Lung microvascular endothelial cell (primary cell): Measurements from ENCODE around the gene PDE4D. TPM values are rescaled to one million over a fixed set of nuclear protein-coding genes. Genes with fewer than 3 reads are reported as not detected.
"Not testable (repeated sequence)": the region's sequence is repeated elsewhere in the genome, so short reads cannot be mapped to it uniquely, and the experiment has no call there.

Experiments
- DNase-seq, 2 donors: peaks; one replicate each; pipeline versions ENCODE4 v3.0.0 to v3.0.0-alpha.2; 2010; ENCODE audit warnings: low read depth in 2 of 2
- total RNA-seq: library from RNA; depleted of rRNA; stranded (reverse); fragments of >200 nt; gene quantifications from 2 replicates; pipeline ENCODE4 v1.2.1, GENCODE V29; 2014

Gene PDE4D
- total RNA-seq, 1 donor from 2014 or later = 23.8 TPM

GRCh38 chr5:59333416-59333815 lies 560.1 kb downstream of the PDE4D start:
- peak in 1 of 2 donors; percentile 44 for DNase-seq

GRCh38 chr5:59332236-59332973 lies 561.1 kb downstream of the PDE4D start:
- DNase-seq = no peak

GRCh38 chr5:59330680-59331079 lies 562.8 kb downstream of the PDE4D start:
- no peak for DNase-seq

DNA sequence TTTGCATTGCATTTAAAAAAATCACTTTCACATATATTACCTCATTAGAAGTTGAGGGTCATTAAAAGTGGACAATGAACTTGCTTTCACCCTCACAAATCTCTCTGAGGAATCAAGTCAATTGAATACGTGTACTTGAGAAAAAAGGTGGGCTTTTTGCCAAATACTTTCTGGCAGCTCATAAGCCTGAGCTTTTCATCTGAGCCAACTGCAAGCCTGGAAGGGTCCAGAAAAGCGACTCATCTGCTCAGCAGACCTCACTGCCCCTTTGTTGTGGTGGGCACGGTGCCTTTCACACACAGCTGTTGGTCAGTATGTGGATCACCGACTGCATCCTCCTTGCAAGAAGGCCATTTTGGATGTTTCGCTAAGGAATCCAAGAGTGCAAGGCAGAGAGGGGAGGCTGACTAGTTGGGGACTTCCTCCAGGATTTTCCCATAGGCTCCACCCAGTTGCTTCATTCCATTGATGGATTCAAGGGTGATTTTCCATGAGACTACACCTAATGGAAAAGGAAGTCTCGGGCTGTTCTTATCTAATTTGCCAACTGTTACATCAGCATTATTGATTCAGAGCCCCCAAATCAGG lies 564.7 kb downstream of the PDE4D start:
- peak in 1 of 2 donors; percentile 78 for DNase-seq

DNA sequence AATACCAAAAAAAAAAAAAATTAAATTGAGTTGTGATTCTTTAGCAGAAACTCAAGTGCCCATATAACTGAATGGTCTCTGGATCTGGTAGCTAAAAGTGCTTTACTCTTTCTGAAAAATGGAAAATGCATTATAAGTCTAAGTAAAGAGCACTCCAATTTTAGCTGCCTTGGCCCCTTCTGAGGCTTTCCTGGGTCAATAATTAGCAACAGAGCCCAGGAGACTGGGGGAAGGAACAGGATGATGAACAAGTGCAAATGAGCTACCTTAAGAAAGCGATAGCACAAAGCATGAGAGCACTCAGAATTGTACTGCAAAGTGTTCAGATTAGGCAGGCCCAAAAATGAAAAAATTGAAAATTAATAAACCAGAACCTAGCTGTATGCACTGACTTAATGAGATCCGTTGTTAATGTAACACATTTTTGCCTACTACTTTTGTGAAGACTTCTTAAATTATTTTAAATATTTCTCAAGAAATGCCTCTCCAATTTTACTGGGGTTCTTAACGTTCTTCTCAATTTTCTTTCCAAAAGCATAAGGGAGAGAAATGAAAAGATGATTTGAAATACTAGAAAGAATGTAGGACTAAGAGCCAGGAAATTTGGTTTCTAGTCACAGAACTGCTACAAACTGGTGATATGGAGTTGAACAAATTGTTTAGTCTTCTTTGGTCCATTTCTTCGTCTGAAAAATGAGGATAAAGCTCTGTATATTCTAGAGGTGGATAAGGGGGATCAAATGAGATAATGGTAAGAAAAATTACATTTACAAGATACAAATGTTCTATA lies 566.1 kb downstream of the PDE4D start:
- DNase-seq = no peak

DNA sequence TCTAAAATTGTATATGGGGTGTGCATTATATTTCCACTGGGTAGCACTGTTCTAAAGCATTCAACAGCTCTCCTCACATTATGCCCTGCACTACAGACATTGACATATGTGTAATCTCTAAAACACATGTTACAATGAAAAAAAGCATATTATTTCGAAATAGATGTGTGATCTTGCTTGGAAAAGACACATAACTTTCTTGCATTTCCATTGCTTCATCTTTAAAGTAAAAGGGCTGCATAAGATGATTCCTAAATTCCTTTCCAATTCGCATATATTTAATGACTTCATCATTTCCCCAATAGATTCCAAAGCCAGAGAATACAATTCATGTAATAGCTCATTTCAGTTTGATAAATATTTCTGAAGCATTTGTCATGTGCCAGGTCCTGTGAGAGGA lies 566.9 kb downstream of the PDE4D start:
- no peak for DNase-seq

GRCh38 chr5:59325070-59325469 lies 568.5 kb downstream of the PDE4D start:
- DNase-seq = no peak

- DNase-seq = no peak
Observed at GRCh38 chr5:59322894-59323293, 570.6 kb downstream of the PDE4D start.

DNA sequence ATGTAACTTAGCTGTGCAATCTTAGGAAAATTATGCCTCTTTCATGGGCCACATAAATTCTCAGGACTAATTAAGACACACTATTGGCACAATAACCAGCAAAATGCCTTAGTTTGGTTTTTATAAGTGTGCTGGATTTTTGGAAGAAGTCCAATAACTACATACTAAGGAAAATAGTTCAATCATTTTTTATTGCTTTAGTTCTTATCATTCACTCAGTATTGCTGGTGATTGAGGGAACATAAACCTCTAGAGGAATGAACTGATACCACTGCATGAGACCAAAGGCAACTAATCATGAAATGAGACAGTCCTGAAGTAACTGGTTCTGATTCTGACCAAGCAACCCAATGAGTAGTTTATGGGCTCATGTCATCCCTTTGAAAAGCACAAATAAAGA lies 571.5 kb downstream of the PDE4D start:
- DNase-seq = no peak

- DNase-seq = no peak
Observed at GRCh38 chr5:59321642-59322041, 571.9 kb downstream of the PDE4D start.

DNA sequence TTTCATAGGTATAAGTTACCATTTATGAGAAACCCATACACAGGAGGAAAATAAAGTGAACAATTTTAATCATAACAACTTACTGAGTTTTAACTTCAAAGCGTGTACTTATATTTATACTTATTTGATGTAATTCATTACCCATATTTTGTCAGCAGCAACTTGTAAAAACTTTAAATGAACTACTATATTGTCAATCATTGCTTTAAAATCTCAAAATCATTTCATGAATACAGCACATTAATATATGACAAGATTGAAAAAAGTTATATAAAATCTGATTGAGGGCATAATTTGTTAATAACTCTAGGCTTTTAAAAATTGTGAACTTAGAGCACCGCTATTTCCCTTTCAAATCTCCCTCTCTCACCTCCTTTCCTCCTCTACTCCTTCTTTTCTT lies 573.1 kb downstream of the PDE4D start:
- DNase-seq = no peak

GRCh38 chr5:59319250-59319649 lies 574.3 kb downstream of the PDE4D start:
- DNase-seq = peak in 1 of 2 donors; percentile 89

DNA sequence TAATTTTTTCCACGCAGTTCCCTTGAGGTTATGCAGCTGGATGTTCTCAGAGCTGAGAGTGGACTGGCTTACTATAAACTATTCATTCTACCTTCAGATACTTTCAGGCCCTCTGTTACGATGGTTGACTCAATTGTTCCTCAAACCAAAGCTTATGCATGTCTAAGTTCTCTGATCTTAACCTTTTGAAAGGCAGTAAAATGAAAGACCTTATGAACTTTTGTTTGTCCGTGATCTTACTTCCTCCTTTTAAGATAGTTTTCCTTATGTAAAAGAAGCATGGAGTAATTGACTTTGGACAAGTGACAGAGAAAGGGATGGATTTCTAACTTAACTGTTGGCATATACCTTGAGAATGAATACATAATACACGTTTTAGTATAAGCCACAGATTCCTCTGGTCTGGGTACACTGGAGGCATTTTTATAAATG lies 575.7 kb downstream of the PDE4D start:
- DNase-seq = no peak

DNA sequence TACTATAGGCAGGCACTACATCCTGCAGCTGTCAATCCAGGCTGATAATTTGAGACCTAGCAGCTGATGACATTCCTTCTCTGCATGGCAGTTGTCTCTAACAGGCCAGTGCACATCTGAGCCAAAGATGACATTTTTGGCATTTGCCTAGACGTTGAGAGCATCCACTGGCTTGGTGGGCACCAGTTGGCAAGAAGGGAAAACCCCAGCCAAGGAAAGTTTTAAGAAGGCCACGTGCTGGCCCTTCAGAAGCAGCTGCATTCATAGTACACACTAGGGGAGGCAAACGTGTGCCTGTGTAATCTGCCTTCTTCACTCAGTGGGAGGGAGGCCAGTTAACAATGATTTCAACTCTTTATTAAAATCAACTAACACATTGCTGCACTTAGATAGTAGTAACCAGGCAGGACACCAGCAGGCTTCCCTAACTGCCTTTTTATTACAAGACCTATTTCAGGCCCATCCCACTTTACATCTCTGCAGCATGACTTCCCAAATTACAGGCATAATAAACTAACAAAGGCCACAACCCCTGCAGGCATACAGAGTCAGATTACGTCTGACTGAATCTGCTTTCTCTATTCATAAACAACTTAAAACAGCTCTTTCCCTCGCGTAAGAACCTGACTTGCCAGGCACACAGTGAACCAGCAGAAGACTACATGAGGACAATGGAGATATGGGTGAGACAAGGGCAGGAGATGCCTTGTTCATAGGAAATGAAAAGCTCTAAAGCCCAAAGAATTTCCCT lies 576.3 kb downstream of the PDE4D start:
- peak; percentile 24 to 54 for DNase-seq

DNA sequence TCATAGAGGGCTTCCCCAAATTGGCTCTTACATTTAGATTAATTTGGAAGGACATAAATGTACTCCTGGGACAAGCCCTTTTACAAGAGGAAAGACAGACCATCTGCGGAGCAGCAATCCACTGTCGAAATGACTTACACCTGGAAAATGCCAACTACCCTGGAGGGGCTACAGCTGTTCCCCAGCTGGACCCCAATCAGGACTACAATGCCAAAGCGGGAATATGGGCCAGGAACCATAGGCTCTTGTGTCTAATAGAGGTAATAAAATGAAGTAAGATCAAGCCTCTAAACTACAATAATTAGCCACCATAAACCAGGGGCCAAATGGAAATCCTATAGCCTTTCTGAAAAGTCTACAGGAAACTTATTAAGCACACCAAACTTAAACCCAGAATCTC lies 581.3 kb downstream of the PDE4D start:
- no peak for DNase-seq

DNA sequence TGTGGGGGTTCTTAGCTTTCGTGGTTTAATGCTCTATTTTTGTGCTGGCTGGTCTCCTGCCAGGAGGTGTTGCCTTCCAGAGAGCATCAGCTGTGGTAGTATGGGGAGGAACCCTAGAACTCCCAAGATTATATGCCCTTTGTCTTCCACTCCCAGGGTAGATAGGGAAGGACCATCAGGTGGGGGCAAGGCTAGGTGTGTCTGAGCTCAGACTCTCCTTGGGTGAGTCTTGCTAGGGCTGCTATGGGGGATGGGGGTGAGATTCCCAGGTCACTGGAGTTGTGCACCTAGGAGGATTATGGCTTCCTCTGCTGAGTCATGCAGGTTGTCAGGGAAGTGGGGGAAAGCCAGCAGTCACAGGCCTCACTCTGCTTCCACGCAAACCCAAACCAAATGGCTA lies 584.8 kb downstream of the PDE4D start:
- not testable (repeated sequence) for DNase-seq

DNA sequence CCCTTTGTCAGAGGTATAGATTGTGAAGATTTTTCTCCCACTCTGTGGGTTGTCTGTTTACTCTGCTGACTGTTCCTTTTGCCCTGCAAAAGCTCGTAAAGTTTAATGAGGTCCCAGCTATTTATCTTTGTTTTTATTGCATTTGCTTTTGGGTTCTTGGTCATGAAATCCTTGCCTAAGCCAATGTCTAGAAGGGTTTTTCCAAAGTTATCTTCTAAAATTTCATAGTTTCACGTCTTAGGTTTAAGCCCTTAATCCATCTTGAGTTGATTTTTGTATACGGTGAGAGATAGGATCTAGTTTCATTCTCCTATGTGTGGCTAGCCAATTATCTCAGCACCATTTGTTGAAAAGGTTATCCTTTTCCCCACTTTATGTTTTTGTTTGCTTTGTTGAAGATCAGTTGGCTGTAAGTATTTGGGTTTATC lies 590.2 kb downstream of the PDE4D start:
- not testable (repeated sequence) for DNase-seq

GRCh38 chr5:59302509-59302908 lies 591.0 kb downstream of the PDE4D start:
- DNase-seq = not testable (repeated sequence)

DNA sequence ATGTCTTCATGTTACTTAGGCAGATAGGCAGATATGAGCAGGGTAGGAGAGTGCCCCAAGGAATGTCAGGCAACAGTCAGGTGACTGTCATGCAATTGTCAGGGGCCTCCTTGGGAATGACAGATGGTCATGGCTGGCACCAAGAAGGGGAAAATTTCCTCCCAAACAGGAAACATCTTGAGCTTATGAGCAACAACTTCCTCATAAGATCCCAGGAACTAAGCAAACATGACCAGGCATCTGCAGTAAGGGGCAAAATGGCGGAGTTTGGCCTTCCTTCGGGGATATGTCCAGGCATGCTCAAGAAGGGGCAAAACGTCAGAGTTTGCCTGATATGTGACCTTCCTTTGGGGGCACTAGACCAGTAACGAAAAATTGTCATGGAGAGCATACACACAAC lies 591.8 kb downstream of the PDE4D start:
- DNase-seq = peak in 1 of 2 donors; percentile 75

DNA sequence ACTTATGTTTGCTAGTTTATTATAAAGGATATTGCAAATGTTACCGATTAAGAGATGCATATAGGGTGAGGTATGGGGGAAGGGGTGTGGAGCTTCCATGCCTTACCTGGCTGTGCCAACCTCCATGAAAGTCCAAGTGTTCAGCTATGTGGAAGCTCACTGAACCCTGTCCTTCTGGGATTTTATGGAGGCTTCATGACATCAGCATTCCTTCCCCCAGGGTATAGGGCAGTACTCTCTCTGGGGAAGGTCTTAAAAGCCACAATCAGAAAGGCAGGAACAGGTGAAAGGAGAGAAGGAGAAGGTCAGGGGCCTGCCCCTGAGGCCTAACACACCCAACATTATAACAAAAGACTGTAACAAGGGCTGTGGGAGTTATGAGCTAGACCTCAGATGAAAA lies 592.6 kb downstream of the PDE4D start:
- DNase-seq = no peak

DNA sequence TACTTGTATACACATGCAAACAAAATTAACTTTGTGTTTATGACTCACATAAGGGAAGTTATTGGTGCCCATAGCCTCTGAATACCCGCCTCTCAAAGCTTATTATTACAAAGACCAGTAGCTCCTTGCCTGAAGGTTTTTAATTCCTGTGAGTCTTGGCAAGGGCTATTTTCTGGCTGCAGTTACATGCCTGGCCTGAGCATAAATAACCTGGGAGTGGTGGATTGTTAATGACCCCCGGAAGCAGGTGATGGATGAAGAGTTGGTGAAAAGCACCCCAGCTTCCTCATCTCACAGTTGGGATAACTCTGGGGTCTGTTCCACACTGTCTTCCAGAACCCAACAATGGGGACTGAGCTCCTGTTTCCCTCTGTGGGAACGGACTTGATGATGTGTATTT lies 594.5 kb downstream of the PDE4D start:
- peak; percentile 44 to 65 for DNase-seq
